ENCODE results near the gene DDX42.
A peak's percentile ranks its signal among the peaks of the same experiment; 100 is the strongest.
"Not testable (repeated sequence)": the region's sequence is repeated elsewhere in the genome, so short reads cannot be mapped to it uniquely, and the experiment has no call there.

Gene DDX42

DNA sequence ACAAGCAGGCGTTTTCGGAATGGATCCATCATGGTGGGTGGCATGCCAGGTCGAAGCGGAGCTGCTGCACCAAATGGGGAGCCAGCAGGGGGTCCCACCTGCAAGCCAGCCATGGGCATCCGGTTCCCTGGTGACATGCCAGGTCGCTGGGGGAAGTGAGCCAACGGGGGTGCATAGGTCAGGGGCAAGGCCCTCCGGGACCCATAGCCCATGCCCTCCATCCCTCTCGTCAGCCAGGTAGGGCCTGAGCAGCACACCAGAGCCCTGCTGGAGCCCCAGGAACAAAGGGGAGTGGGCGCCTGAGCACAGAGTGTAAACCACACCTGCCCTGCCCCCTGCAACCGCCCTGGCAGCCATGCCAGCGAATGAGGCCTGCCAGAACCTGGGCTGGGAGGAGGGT is 63.5 kb downstream of the DDX42 start:
- no peak for DNase-seq (ENCODE audit: low read depth in 4 of 4, low spot score in 1 of 4)

DNA sequence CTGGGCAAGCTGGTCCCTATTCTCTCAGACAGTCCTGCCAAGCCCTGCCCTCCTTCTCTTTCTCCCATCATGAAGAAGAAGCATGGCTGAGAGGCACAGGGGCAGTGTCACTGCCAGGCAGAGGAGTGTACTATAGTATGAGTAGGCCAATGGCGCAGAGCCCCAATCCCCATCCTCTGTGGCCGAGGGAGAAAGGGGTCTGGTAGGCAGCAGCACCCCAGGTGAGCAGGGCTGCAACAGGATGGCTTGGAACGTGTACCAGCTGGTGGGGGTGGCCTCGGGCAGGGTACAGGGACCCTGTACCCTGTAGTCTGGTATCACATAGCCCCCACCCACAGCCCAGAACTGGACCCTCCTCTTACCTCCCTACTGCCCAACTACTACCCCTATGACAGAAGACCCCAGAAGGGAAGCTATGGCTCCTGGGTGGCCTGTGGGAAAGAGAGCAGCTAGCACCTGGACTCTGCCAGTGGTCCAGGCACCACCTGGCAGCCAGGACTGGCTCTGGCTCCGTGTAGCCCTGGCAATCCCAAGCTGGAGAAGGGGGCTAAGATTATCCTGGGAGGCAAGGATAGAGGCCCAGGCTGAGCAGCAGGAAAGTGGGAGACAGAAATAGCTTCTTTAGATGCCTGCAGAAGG is 64.1 kb downstream of the DDX42 start:
- no peak for DNase-seq (ENCODE audit: low read depth in 4 of 4, low spot score in 1 of 4)

DNA sequence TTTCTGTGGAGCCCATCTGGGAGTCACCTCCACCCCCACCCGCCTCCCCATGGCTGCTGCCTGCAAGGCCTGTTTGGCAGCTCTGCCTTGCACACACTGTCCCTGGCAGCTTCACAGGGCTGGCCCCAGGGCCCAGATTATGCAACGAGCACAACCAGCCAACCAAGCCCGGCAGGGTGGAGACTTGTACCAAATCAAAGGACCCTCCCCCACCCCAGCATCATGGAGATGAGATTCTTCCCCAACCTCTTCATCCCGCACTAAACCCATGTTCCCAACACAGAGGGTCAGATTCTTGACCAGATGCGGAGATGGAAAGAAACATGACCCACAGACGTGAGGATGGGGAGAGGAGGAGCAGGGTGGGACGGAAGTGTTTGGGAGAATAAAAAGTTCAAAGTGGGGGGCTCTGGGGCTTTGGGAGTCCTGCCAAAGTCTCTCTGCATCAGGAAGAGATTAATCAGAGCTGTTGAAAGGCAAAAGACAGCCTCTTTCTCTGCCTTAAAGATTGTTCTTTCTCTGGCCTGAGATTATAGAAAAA is 64.7 kb downstream of the DDX42 start:
- no peak for DNase-seq (ENCODE audit: low read depth in 4 of 4, low spot score in 1 of 4)

DNA sequence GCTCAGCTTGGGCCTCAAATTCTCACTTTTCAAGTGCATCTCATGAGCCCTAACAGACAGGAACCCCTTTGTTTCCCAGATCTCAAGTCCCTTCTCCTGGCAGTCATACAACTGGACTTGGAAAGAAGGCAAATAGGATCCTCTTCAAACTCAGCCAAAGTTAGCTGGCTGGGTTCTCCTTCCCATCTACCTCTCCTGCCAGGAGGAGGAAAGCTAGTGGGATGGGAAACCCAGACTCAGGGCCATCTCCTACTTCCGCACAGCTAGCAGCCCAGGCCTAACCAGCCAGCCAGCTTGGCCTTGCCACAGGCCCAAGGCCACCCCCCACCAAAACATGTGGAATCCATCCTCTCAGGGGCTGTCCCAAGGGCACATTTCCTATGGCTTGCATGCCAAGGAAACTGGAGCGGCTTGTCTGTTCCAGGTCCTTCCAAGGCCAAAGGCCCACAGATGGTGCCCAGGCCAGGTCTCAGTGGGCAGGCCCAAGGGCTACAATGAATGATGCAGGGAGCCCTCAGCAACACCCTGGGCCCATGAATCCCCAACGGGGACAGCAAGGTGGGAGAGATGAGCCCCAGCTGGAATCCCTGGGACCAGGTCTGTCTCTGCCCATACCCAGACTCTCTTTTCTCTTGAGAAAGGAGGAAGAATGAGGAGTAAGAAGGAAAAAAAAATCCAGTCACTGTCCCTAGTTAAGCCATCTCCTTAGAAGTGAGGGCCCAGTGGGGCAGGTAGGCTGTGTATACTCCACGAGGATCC is 66.8 kb downstream of the DDX42 start:
- no peak for DNase-seq (ENCODE audit: low read depth in 4 of 4, low spot score in 1 of 4)

DNA sequence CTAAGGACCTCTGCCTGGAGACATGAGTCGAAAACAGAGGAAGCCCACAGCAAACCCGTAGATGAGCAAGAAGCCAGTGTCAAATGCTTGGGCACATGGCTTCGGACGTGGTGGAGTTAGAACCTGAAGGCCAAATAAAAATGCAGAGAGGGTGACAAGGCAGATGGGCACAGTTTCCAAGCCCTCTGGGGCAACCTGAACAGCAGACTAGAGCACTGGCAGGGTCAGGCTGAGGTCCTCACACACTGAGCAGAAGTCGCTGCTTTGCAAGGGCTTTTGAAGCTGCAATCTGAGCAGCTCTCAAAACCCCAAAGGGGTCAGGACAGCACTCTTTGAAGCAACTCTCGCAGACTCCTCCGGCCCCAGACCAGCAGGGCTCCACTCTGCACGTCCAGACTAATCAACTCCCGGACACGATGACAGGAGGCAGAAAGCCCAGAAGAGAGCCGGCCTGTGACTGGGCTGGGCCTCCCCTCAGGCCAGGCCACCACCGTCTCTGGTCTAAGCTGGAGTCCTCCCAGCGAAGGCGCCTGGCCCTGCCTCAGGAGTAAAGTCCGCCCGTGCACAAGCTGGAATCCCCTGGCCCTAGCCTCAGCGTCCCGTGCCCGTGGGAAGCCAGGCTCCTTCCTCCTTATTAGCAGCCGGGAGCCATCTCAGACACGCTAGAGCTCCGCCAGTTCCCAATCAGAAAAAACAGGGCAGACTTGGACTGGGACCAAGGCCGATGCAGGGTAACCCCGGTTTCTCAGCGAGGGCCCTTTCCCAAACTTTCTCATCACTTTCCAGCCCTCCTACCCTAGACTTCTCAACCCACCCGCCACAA is 67.6 kb downstream of the DDX42 start:
- no peak for DNase-seq (ENCODE audit: low read depth in 4 of 4, low spot score in 1 of 4)

DNA sequence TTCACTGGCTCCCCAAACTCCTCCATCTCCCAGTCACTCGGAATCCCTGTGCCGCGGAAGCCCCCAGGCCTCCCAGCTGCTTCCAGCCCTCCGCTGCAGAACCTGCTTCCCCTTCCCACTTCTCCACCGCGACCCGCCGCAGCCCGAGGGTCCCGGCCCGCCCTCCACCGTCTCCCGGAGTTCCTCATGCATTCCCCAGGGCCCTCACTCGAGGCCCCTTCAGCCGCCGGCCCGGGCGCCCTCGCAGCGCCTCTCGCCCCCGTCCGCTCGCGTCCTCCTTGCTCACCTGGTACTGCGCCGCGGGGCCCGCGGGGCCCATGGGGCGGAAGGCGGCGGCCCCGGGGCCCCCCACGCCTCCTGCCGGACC is 68.2 kb downstream of the DDX42 start:
- DNase-seq (ENCODE audit: low read depth in 4 of 4, low spot score in 1 of 4), result no peak

DNA sequence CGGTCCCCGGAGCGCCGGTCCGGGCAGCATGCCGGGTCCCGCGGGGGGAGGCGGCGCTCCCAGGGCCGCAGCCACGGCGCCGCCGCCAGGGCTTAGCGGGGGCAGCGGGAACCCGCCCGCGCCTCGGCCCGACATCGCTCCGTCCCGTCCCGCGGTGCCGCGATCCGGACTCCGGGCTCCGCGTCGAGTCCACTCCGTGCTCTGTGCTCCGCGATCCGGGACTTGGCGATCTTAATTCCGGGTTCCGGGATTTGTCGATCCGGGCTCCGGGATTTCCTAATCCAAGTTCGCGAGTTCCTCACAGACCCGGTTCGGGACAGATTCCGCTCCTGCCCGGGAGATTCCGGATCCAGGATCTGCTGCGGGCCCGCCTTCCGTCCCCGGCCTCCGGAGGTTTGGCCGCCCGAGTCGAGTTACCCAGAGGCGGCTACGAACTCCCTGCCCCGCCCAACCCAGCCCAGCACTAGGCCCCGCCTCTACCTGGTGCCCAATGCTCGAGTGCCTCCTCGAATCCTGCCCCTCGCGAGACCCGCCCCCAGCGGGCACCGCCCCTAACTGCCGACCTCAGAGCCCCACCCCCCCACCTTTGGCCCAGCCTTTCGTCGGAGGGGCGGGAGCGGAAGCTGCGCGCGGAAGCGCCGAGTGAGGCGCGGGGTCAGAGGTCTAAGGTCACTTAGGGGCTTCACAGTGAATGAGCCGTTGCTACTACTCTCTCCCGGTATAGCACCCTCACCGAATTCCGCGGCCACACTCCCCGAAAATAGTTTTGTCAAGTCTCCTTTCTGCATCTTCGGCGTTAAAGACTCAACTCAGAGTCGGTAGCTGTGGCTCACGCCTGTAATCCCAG is 68.8 kb downstream of the DDX42 start, which contains the start of gene SMARCD2:
Gene SMARCD2 (minus strand): TSS at position 146 of the 847 bp plus-strand sequence. CDS start 11 bp downstream, at position 135.
- peak; percentile 97 to 98 (median 98) for DNase-seq (ENCODE audit: low read depth in 4 of 4, low spot score in 1 of 4)

DNA sequence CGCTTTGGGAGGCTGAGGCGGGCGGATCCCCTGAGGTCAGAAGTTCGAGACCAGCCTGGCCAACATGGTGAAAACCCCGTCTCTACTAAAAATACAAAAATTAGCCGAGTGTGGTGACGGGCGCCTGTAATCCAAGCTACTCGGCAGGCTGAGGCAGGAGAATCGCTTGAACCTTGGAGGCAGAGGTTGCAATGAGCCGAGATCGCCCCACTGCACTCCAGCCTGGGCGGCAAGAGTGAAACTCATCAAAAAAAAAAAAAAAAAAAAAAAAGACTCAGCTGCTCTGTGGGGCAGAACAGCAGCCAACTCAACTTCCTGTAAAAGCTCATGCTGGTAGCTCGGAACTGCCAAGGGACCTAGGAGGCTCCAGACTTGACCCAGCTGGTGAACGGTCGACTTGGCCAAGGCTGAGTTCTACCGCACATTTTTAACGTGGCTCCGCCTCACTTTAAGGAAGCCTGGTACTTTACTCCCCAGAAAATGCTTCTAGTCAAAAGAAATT is 69.5 kb downstream of the DDX42 start:
- not testable (repeated sequence) for DNase-seq (ENCODE audit: low read depth in 4 of 4, low spot score in 1 of 4)

DNA sequence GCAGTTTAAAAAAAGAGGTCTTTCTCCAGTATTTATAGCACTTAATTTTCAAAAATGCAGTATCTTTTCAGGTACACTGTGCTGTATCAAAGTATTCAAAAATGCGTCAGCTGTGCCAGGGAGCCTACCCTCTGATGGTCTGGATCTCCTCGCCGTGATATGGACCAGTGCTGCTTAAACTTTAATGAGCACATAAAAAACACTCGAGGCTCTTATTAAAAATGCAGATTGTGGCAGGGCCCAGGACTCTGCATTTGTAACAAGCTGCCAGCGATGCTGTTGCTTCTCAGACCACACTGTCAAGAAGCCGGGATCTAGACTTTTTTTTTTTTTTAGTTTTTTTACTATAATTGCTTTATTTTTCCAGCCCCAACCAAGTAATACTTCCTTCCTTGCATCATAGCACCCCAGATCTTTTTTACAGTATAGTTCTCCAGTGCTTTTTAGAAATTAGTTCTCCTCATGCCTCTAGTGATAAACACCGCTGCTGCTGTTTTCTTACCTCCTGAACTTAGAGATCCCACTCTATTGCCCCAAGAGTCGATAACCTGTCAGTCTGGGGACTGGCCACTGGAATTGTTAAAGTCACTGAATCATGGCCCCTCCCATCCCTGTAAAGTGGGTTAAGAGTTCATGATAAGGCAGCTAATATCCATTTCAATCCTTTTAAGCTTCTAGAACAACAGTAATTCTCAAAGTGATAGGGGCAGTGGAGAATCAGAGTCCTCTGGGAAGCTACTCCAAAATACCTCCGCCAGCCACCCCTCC is 70.1 kb downstream of the DDX42 start:
- no peak for DNase-seq (ENCODE audit: low read depth in 4 of 4, low spot score in 1 of 4)

DNA sequence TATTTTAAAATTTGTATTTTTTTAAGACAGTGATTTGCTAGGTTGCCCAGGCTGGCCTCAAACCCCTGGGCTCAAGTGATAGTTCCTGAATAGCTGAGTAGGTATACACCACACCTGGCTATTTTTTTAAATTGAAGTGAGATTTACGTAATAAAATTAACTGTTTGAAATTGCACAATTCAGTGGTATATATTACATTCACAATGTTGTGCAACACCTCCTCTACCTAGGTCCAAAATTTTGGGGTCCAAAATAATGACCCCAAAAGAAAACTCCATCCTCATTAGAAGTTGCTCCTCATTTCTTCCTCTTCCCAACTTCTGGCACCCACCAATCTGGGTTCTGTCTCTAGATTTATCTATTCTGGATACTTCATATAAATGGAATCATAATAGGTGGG is 71.5 kb downstream of the DDX42 start:
- DNase-seq (ENCODE audit: low read depth in 4 of 4, low spot score in 1 of 4), result no peak

DNA sequence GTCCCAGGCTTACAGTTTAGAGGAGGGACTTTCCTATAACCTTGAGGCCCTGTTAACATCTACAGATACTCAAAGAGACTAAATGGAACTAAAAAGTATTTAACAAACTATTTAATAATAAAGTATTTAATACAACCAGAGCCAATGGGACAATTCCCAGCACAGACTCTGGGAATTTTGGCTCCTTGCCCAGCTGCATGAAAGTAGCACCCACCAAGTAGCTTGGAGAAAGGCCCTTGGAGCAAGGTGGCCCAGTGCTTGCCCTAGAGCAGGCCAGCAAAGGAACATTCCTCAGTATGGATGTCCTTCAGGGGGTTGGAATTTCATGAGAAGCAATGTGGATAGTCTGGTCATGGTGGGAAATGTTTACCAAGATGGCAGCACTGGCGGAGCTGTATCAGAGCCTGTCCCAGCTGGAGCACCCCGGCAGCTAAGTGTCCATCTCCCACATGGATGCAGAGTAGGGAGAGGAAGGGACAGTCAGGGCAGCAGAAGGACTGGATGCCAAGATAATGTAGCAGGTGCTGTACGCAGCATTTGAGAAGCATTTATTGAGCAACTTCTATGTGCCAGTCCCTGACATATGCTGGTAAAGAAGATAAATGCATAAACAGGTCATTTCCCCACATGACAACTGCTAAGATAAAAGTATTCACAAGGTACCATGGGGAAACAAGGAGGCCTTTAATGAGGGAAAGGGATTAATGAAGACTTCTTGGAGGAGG is 73.7 kb downstream of the DDX42 start:
- DNase-seq (ENCODE audit: low read depth in 4 of 4, low spot score in 1 of 4), result no peak

DNA sequence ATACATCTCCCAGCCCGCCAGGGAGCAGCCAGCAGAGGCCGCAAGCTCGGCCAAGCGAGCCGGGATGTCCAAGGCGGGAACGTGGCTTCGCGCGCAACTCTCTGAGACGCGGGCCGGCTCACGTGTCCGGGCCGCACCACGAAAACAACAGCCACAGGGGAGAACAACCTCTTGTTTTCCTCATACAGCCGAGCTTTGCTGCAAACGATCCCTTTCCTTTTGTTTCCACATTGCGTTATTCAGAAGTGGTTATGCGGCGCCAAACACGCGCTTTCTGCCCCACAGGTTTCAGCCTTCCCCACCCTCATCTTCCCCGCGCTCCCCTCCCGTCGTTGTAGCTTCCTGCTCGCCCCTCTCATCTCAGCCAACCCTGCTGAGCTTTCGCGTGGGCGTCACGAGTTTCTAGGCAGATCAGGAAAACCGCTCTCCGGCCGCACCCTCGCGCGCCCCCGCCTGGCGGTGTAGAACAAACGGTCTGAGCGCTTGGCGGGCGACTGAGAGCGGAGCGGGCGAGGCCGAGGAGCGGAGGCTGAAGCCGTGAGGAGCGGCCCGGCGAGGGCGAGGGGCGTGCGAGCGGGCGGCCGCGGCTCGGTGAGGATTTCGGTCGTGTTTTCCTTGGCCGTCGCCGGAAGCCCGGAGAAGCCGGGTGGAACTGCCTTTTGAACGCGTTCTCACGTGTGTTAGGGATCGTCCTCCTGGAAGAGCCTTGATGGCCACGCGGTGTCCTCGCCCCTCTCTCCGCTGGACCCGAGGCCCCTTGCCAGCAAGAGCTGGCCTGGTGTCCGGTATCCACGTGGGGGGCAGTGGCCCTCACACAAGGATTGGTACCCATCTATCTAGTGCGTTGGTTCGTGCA is 75.1 kb downstream of the DDX42 start:
- peak; percentile 93 to 97 (median 96) for DNase-seq (ENCODE audit: low read depth in 4 of 4, low spot score in 1 of 4)

DNA sequence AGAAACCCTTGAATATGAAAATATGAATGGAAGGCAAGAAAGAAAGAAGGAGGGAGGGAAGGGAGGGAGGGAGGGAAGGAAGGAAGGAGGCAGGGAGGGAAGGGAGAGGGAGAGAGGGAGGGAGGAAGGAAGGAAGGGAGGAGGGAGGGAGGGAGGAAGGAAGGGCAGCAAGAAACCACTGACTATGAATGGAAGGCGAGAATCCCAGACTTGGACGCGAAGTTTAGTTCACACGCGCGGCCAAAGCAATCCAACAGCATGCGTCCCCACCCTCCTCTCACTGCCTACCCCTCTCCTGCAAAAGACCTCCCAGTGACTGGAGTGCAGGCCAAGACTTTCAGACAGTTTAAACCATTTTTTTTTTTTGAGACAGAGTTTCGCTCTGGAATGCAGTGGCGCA is 76.4 kb downstream of the DDX42 start:
- no peak for DNase-seq (ENCODE audit: low read depth in 4 of 4, low spot score in 1 of 4)

DNA sequence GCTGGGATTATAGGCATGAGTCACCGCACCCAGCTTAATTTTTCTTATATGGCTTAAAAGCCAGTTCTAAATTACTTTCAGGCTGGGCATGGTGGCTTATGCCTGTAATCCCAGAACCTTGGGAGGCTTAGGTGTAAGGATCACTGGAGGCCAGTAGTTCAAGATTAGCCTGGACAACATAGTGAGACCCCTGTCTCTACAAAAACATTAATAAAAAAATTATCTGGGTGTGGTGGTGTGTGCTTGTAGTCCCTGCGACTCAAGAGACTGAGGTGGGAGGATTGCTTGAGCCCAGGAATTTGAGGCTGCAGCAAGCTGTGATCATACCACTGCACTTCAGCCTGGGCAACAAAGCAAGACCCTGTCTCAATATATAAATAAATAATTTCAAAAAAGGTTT is 79.3 kb downstream of the DDX42 start:
- no peak for DNase-seq (ENCODE audit: low read depth in 4 of 4, low spot score in 1 of 4)

DNA sequence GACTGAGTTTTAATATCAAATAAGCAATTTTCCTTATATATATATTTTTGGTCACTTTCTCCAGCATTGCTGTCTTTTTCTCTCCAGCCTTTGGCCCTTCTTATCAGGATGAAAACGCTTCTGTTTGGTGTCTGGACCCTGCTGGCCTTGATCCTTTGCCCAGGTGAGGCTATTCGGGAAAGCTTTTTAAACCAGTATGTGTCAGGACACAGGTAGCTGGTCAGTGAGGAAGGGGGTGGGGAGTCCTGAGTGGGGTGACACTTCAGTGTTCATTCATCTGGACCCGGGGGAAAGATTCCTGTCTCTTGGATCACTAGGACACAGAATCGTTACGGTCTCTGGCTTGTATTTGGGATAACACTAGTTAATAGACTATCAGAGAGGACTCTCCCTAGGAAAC is 80.7 kb downstream of the DDX42 start:
- no peak for DNase-seq (ENCODE audit: low read depth in 4 of 4, low spot score in 1 of 4)

DNA sequence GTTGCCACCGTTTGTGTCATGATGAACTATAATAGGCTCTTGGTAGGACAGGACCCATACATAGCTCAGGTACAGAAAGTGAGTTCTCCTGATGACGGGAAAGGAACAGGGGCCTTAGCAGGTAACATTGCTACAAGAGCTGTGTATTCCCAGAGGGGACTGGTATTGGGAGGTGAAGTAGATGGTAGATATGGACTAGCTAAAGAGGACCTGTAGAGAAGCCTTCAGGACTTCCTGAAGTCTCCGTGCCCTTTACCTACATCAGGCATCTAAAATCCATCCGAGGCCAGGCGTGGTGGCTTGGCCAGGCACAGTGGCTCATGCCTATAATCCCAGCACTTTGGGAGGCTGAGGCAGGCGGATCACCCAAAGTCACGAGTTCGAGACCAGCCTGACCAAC is 81.2 kb downstream of the DDX42 start:
- no peak for DNase-seq (ENCODE audit: low read depth in 4 of 4, low spot score in 1 of 4)

DNA sequence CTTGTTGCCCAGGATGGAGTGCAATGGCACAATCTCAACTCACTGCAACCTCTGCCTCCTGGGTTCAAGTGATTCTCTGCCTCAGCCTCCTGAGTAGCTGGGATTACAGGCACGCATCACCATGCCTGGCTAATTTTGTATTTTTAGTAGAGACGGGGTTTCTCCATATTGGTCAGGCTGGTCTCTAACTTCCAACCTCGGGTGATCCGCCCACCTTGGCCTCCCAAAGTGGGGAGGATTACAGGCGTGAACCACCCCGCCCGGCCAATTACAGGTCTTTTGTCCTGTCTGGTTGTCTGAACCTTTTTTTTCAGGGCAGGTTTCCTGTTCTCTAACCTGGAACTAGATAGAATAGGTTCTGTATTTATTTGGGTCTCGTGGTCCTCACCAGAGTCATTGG is 82.5 kb downstream of the DDX42 start:
- not testable (repeated sequence) for DNase-seq (ENCODE audit: low read depth in 4 of 4, low spot score in 1 of 4)

DNA sequence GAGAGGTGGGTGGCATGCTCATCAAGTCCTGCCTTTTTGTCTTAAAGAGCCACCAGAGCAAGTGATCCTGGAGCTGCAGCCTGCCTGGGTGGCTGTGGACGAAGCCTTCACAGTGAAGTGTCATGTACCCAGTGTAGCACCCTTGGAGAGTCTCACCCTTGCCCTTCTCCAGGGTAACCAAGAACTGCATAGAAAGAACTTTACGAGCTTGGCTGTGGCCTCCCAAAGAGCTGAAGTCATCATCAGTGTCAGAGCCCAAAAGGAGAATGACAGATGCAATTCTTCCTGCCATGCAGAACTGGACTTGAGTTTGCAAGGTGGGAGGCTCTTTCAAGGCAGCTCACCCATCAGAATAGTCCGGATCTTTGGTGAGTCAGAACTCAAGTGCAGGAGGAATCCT is 85.3 kb downstream of the DDX42 start:
- DNase-seq (ENCODE audit: low read depth in 4 of 4, low spot score in 1 of 4), result no peak
